ENCODE measurements around the gene EDC3. TPM values are rescaled to one million over a fixed set of nuclear protein-coding genes. Genes with fewer than 3 reads are reported as not detected.

EDC3 gene
- total and polyA plus RNA-seq, 9 of the 15 experiments (the other 6 are each of a cell fraction or from before 2014, with no cell fraction given), result 11.7 to 63.9 (median 32.8) TPM

- ATAC-seq, result no peak
- H3K4me1 ChIP-seq (replicated peaks in 1 of 2; ENCODE audit: control insufficient read depth in 2 of 2, insufficient read depth in 2 of 2, low read length in 2 of 2), result peaks cover 0 to 18% of the 10 kb centered on the region in 2 experiments; a peak in 2 of 5 replicates
- H3K36me3 ChIP-seq (ENCODE audit: control insufficient read depth, insufficient read depth, low read length), result peaks cover 100% of the 10 kb centered on the region
- H3K4me3 ChIP-seq, result no peak overlapping the region
- H3K9me3 ChIP-seq (replicated peaks; ENCODE audit: control insufficient read depth, insufficient read depth, low read depth, low read length), result no peaks in the 10 kb centered on the region
- 79% methylated on average over 7 of the region's 7 CpGs for WGBS (ENCODE audit: insufficient coverage, low coverage, missing lambda C conversion rate)
- H2AFZ ChIP-seq (ENCODE audit: low read depth, low read length), result no peak overlapping the region
- no peak overlapping the region for H3K4me2 ChIP-seq (ENCODE audit: insufficient read depth, low read length)
- H3K9me1 ChIP-seq (ENCODE audit: control insufficient read depth, insufficient read depth, low read length), result peaks cover 15% of the 10 kb centered on the region
- CTCF ChIA-PET (ENCODE audit: low intra/inter-chr PET ratio), result no interaction called here
- H3K79me2 ChIP-seq (ENCODE audit: control insufficient read depth, insufficient read depth, low read length), result peaks cover 25% of the 10 kb centered on the region
- H3K9ac ChIP-seq (ENCODE audit: insufficient read depth in 1 of 2, low read depth in 2 of 2, low read length in 2 of 2), result peak overlapping the region in 1 of 2 experiments; percentile 49; a peak in 1 of 4 replicates
- no peak for DNase-seq (ENCODE audit: extremely low read depth in 1 of 4, low spot score in 3 of 4)
- H3K27ac ChIP-seq (ENCODE audit: extremely low read depth, low read depth, low read length), result no peak overlapping the region
- H3K27me3 ChIP-seq (ENCODE audit: control insufficient read depth in 2 of 2, insufficient read depth in 2 of 2, low read length in 2 of 2), result no peaks in the 10 kb centered on the region
- POLR2A ChIA-PET, result interaction anchor here (0.6 to 1.6 kb wide), 6 partner anchors 9 to 485 kb away, joined by 3 to 5 read pairs (median 3); partner anchors contain the start of genes CLK3 and UBL7
- TF ChIP-seq TEAD4 (IDR thresholded peaks at IDR 0.05; ENCODE audit: low read length) (no peak), TEAD4 (CRISPR knock-in tag; IDR thresholded peaks at IDR 0.05; ENCODE audit: borderline replicate concordance) (no peak), ZNF347 (CRISPR knock-in tag; IDR thresholded peaks at IDR 0.05; ENCODE audit: low read depth) (no peak), ZKSCAN3 (CRISPR knock-in tag; IDR thresholded peaks at IDR 0.05) (no peak), CEBPB (tag; IDR thresholded peaks at IDR 0.05) (no peak), PPARD (CRISPR knock-in tag; IDR thresholded peaks at IDR 0.05) (no peak), RBFOX2 (IDR thresholded peaks at IDR 0.05; ENCODE audit: low read depth, low read length) (no peak), ZNF431 (CRISPR knock-in tag; IDR thresholded peaks at IDR 0.05) (no peak), KLF13 (tag; IDR thresholded peaks at IDR 0.05; ENCODE audit: borderline replicate concordance, low read depth) (no peak), ZNF140 (CRISPR knock-in tag; IDR thresholded peaks at IDR 0.05) (no peak), BHLHE40 (IDR thresholded peaks at IDR 0.05; ENCODE audit: low read length) (no peak), CBFA2T3 (IDR thresholded peaks at IDR 0.05) (no peak), ZBED1 (IDR thresholded peaks at IDR 0.05) (no peak), NFIX (CRISPR knock-in tag; IDR thresholded peaks at IDR 0.05; ENCODE audit: low read depth) (no peak), ZNF232 (CRISPR knock-in tag; IDR thresholded peaks at IDR 0.05) (no peak), ZZZ3 (IDR thresholded peaks at IDR 0.05) (no peak), FOXM1 (IDR thresholded peaks at IDR 0.05; ENCODE audit: low read depth) (no peak), FOXM1 (CRISPR knock-in tag; IDR thresholded peaks at IDR 0.05; ENCODE audit: low read depth) (no peak), XRCC5 (IDR thresholded peaks at IDR 0.05; ENCODE audit: low read depth, low read length) (no peak), HDAC3 (IDR thresholded peaks at IDR 0.05; ENCODE audit: borderline replicate concordance, partially characterized antibody) (no peak)
- TF ChIP-seq, protein P1, sequence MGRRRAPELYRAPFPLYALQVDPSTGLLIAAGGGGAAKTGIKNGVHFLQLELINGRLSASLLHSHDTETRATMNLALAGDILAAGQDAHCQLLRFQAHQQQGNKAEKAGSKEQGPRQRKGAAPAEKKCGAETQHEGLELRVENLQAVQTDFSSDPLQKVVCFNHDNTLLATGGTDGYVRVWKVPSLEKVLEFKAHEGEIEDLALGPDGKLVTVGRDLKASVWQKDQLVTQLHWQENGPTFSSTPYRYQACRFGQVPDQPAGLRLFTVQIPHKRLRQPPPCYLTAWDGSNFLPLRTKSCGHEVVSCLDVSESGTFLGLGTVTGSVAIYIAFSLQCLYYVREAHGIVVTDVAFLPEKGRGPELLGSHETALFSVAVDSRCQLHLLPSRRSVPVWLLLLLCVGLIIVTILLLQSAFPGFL (CRISPR knock-in tag; IDR thresholded peaks at IDR 0.05), result no peak
- no TSS peak for BruUV-seq (replicated peaks)
- FAIRE-seq, result no peak
- in situ Hi-C loops (cut with MboI), result loop anchor here (5.0 kb wide), 2 partner anchors 172 to 237 kb away; no protein-coding TSS in a partner anchor
- intact Hi-C loops (cut with micrococcal nuclease), result no loop called here
- H4K20me1 ChIP-seq (replicated peaks; ENCODE audit: control insufficient read depth, insufficient read depth, low read length), result peaks cover 34% of the 10 kb centered on the region
These were observed 71.7 kb downstream of the EDC3 start for GRCh38 chr15:74624020-74624602.

All from K562 (cell line).